Choroid plexus epithelial cell (primary cell): ENCODE measurements around the gene GRK1.

Source experiments
- DNase-seq: peaks from one replicate; pipeline ENCODE4 v3.0.0-alpha.2; 2010; ENCODE audit warnings: low read depth
- H3K4me3 ChIP-seq: 2 replicates; pipeline ENCODE4 v1.5.1; 2011; ENCODE audit warnings: low read depth, mild to moderate bottlenecking, control low read depth, low read length, moderate library complexity
- TF ChIP-seq, protein P1 (sequence below): conservative IDR thresholded peaks from 2 replicates; pipeline ENCODE4 v1.5.1; 2011; ENCODE audit warnings: low read depth, mild to moderate bottlenecking, control low read depth, inconsistent platforms, low read length, moderate library complexity

Gene GRK1

DNA sequence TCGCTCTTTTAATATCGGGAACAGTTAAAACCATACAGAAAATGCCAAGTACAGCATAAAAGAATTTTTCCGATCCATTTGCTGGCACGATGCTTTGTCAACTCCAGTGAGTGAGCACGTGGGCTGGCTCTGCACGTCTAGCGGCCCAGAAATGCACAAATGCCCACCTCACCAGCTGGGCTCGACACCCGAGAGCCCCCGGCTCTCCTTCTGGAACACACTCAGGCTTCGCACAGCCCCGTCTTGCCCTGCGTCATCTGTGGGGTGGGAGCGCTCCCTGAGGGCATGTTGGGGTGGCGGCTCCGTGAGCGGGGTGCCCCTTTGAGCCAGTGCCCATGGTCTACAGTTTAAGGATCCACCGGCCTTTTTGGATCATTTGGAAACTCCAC, 33.5 kb upstream of the GRK1 start:
- H3K4me3 ChIP-seq, result no peak overlapping the region
- no peak for DNase-seq
- TF ChIP-seq, protein P1, sequence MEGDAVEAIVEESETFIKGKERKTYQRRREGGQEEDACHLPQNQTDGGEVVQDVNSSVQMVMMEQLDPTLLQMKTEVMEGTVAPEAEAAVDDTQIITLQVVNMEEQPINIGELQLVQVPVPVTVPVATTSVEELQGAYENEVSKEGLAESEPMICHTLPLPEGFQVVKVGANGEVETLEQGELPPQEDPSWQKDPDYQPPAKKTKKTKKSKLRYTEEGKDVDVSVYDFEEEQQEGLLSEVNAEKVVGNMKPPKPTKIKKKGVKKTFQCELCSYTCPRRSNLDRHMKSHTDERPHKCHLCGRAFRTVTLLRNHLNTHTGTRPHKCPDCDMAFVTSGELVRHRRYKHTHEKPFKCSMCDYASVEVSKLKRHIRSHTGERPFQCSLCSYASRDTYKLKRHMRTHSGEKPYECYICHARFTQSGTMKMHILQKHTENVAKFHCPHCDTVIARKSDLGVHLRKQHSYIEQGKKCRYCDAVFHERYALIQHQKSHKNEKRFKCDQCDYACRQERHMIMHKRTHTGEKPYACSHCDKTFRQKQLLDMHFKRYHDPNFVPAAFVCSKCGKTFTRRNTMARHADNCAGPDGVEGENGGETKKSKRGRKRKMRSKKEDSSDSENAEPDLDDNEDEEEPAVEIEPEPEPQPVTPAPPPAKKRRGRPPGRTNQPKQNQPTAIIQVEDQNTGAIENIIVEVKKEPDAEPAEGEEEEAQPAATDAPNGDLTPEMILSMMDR, result no peak

DNA sequence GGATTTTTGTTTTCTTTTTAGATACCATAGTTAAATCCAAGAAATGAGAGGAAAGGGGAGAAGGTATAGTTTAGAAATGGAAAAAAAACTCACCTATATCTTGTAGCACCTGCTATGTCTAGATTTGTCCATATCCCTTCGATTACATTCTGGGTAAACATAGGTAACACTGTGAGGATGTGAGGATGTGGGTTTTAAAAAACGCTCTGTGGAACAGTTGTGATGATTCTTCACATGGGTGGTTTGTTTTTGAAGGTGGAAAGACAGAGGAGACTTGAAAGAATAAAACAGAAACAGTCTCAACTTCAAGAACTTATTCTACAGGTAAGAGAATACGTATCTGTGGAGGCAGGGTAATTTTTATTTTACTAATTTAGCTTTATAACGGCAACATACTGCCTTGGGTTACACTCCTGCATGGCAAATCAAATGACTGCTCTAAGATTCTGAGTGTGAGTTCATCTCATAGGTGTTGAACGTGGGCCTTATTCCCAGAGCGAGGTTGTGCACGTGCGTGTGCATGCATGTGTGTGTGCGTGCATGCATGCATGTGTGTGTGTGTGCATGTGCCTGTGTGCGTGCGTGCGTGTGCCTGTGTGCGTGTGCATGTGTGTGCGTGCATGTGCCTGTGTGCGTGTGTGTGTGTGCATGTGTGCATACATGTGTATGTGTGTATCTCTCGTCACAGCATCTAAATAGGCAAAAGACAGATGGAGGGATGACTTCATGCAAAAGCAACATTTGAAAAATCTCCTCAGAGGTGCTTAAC, 32.6 kb upstream of the GRK1 start:
- TF ChIP-seq, protein P1, result no peak
- no peak for DNase-seq
- H3K4me3 ChIP-seq, result no peak overlapping the region

DNA sequence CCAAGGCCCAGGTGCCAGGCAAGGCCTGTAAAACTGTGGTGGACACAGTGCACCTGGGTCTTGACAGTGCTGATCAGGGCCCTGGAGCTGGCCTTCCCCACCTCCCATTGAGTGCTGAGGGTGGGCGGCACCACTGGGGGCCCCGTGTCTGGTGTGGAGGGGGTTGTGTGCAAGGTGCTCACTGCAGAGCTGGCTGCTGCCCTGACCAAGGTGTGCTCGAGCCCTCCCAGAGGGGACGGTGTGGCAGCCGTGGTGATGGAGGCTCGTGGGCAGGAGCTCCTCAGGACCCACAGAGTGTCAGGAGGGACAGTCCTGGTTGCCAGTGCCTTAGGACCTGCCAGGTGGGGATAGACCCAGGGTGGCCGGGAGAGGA, 32.0 kb upstream of the GRK1 start:
- TF ChIP-seq, protein P1, result no peak
- no peak overlapping the region for H3K4me3 ChIP-seq
- DNase-seq, result no peak

DNA sequence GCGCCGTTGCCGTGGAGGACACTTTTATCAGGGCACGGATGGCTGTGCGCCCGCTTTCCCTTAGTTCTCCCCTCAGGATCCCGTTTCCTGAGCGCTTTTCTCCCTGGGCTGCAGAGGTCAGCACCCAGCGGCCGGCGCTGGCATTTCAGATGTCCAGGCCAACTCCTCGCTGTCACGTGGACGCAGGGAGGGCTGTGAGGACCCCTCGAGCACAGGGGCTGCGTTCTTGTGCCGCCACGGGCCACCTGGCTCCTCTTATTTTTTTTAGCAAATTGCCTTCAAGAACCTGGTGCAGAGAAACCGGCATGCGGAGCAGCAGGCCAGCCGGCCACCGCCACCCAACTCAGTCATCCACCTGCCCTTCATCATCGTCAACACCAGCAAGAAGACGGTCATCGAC, 31.3 kb upstream of the GRK1 start:
- no peak overlapping the region for H3K4me3 ChIP-seq
- TF ChIP-seq, protein P1, result no peak
- DNase-seq, result no peak

DNA sequence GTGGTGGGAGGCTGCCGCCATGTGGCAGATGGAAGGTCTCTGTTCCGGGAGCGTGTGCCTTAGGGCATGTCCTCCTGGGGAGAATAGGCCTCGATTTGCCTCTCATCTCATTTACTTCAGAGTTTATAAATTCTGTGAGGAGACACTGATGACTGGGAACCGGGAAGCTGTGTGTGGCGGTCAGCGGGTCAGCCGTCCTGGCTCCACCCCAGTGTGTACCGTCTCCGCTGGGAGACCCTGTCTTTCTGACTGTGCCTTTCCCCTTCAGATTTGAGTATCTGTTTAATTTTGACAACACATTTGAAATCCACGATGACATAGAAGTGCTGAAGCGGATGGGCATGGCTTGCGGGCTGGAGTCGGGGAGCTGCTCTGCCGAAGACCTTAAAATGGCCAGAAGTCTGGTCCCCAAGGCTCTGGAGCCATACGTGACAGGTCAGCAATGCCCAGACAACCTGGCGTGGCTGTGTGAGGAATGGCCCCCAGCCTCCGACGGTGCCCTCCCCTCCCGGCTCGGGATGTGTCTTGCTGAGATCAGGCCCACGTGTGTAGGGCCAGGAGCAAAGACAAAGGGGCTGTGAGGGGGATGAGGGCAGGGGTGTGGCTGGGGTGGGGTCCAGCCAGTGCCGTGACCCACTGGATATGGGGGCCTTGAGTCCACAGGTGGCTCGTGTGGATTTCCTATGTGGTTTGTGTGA, 30.6 kb upstream of the GRK1 start:
- TF ChIP-seq, protein P1, result no peak
- no peak for DNase-seq
- no peak overlapping the region for H3K4me3 ChIP-seq

DNA sequence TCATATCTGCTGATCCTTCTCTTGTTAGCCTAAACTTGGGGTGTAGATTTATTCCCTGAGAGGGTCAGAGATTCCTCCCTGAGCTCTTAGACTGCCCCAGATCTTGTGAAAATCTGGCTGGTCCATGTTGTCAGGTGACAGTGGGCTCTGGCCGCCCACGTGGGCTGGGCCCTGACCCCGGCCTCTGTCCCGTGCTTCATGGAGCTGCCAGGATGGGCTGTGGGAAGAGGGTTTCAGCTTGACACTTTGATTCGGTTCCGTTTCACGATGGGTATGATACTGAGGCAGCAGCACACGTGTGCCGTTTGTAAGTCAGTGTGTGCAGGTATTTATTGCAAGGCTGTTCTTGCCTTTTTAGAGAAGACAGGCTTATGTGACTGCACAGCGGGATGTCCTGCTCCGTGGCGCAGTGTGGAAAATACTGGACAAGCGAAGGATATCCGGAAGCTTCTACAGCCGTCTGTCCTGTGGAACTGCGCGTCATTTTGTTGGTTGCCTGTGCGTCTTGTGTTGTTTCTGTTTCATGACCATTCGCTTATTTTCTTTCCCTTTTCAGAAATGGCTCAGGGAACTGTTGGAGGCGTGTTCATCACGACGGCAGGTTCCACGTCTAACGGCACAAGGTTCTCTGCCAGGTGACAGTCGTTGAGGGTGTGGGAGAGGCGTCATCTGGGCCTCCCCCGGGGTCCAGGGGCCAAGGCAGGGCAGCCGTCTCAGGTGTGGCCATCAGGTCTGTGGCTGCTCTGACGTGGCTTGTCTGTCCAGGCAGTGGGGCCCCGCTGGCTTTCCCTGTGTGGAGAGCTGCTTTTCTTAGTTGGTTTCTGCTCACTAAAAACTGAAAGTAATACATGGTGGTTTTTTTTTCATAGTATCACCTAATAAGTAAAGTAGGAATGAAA, 29.5 kb upstream of the GRK1 start:
- TF ChIP-seq, protein P1, result no peak
- no peak overlapping the region for H3K4me3 ChIP-seq
- DNase-seq, result no peak
